GM23248 (cell line): ENCODE measurements around the gene POGLUT2.

ENCODE experiments used
- EZH2 ChIP-seq: fragments of 200-600 bp; sonication (generic); IDR thresholded peaks from 2 replicates; pipeline ENCODE4 v1.6.1; 2018; ENCODE audit warnings: antibody characterized with exemption, mild to moderate bottlenecking; ENCODE audit not compliant: insufficient read depth, poor library complexity, severe bottlenecking
- EZH2phosphoT487 ChIP-seq: fragments of 200-600 bp; sonication (generic); IDR thresholded peaks from 2 replicates; pipeline ENCODE4 v1.6.1; 2018; ENCODE audit warnings: antibody characterized with exemption, moderate library complexity, mild to moderate bottlenecking, low read depth; ENCODE audit not compliant: insufficient read depth

- no peak for TF ChIP-seq EZH2phosphoT487
- no peak for TF ChIP-seq EZH2
Observed at GRCh38 chr13:102836471-102836870, 37.7 kb upstream of the POGLUT2 start.
